HCT116 (cell line): Measurements from ENCODE around the gene GPR37. TPM values are rescaled to one million over a fixed set of nuclear protein-coding genes. Genes with fewer than 3 reads are reported as not detected.

Experiments
- ATAC-seq: fragments of 200-7000 bp; cut with Tn5 transposase; 2 replicates; pipeline ENCODE4 v1.9.1; 2020; ENCODE audit warnings: mild to moderate bottlenecking, moderate library complexity
- BruUV-seq: library from RNA; stranded (reverse); fragments of 400-500 nt; replicated peaks from 2 replicates; lab custom pipeline; 2021; lab: Mats Ljungman, UMichigan
- CTCF ChIA-PET: fragments of 300-600 bp; sonication (Branson Sonifier 250); formaldehyde crosslinking; loops from one replicate; lab custom pipeline; 2021; ENCODE audit warnings: antibody characterized with exemption; lab: Charles Lee
- POLR2A ChIA-PET: fragments of 300-600, 350-600 bp; sonication (Branson Sonifier 250); formaldehyde crosslinking; loops from one replicate; lab custom pipeline; 2021; ENCODE audit warnings: antibody characterized with exemption; lab: Charles Lee
- RAD21 ChIA-PET, 2 experiments: fragments of 300-600 bp; sonication (Branson Sonifier 250); formaldehyde crosslinking; loops; one replicate each; lab custom pipeline; 2023; ENCODE audit warnings: low total read pairs in 2 of 2; ENCODE audit not compliant: uncharacterized antibody in 2 of 2, unreplicated experiment in 2 of 2, low non-redundant PET in 1 of 2; lab: Charles Lee
- DNase-seq: peaks from one replicate; pipeline ENCODE4 v3.0.0-alpha.2; 2010; ENCODE audit warnings: low read depth, low spot score
- H2AFZ ChIP-seq: fragments of 200-600 bp; shearing (Covaris generic), sonication (generic); 2 replicates; pipeline ENCODE4 v1.6.1; 2017; ENCODE audit warnings: low read depth, mixed run types, mixed read lengths, antibody characterized with exemption, low read length; ENCODE audit not compliant: poor library complexity, severe bottlenecking
- H3K27ac ChIP-seq: 2 replicates; pipeline ENCODE4 v1.5.1; 2012; ENCODE audit warnings: low read depth, low read length
- H3K27me3 ChIP-seq: fragments of 200-600 bp; sonication (generic); 2 replicates; pipeline ENCODE4 v1.6.1; 2016; ENCODE audit warnings: mixed run types, low read length, mixed read lengths; ENCODE audit not compliant: insufficient read depth
- H3K36me3 ChIP-seq, 2 experiments: fragments of 200-500 bp in 1 of 2; fragments of 200-600 bp in 1 of 2; sonication (Bioruptor generic) in 1 of 2; sonication (generic) in 1 of 2; 2 replicates each; pipeline versions ENCODE4 v1.5.1 to v1.6.1; 2014 to 2016; ENCODE audit warnings: low read length in 2 of 2, inconsistent platforms in 1 of 2, mixed read lengths in 1 of 2, mixed run types in 1 of 2; ENCODE audit not compliant: insufficient read depth in 2 of 2, control insufficient read depth in 1 of 2
- H3K4me1 ChIP-seq, 2 experiments: fragments of 200-600 bp in 1 of 2; sonication (generic) in 1 of 2; 2 replicates each; pipeline versions ENCODE4 v1.5.1 to v1.6.1; 2012 to 2017; ENCODE audit warnings: low read length in 2 of 2, inconsistent platforms in 1 of 2, mild to moderate bottlenecking in 1 of 2, mixed read lengths in 1 of 2, mixed run types in 1 of 2, moderate library complexity in 1 of 2; ENCODE audit not compliant: insufficient read depth in 2 of 2, control insufficient read depth in 1 of 2
- H3K4me2 ChIP-seq: fragments of 200-600 bp; sonication (generic); 2 replicates; pipeline ENCODE4 v1.6.1; 2017; ENCODE audit warnings: mixed run types, low read length, mixed read lengths
- H3K4me3 ChIP-seq, 2 experiments: fragments of 200-600 bp in 1 of 2; sonication (generic) in 1 of 2; replicated peaks in 1 of 2; 2 replicates each; pipeline ENCODE4 v1.5.1; 2011 to 2016; ENCODE audit warnings: low read length in 2 of 2, control low read depth in 1 of 2, low read depth in 1 of 2, mild to moderate bottlenecking in 1 of 2, mixed read lengths in 1 of 2, mixed run types in 1 of 2
- H3K79me2 ChIP-seq: fragments of 200-600 bp; sonication (generic); 2 replicates; pipeline ENCODE4 v1.6.1; 2017; ENCODE audit warnings: mild to moderate bottlenecking, mixed run types, low read length, moderate library complexity, mixed read lengths; ENCODE audit not compliant: insufficient read depth
- H3K9ac ChIP-seq: fragments of 200-600 bp; sonication (generic); 2 replicates; pipeline ENCODE4 v1.6.1; 2016; ENCODE audit warnings: low read length, mixed read lengths
- H3K9me2 ChIP-seq: fragments of 200-600 bp; sonication (generic), shearing (Covaris generic); 2 replicates; pipeline ENCODE4 v1.6.1; 2017; ENCODE audit warnings: mixed run types, mild to moderate bottlenecking, moderate library complexity; ENCODE audit not compliant: insufficient read depth
- H3K9me3 ChIP-seq, 2 experiments: fragments of 200-500 bp in 1 of 2; fragments of 200-600 bp in 1 of 2; sonication (Bioruptor generic) in 1 of 2; sonication (generic) in 1 of 2; 2 replicates each; pipeline ENCODE4 v1.6.1; 2014 to 2017; ENCODE audit warnings: low read length in 2 of 2, mixed read lengths in 2 of 2, inconsistent platforms in 1 of 2, low read depth in 1 of 2, mild to moderate bottlenecking in 1 of 2, mixed run types in 1 of 2, moderate library complexity in 1 of 2; ENCODE audit not compliant: control insufficient read depth in 1 of 2, insufficient read depth in 1 of 2
- H4K20me1 ChIP-seq: fragments of 200-600 bp; sonication (generic), shearing (Covaris generic); 2 replicates; pipeline ENCODE4 v1.6.1; 2017; ENCODE audit warnings: mixed run types, mild to moderate bottlenecking, moderate library complexity; ENCODE audit not compliant: insufficient read depth
- CBX3 ChIP-seq: IDR thresholded peaks from 2 replicates; pipeline ENCODE4 v1.6.1; 2012; ENCODE audit warnings: low read depth
- CTCF ChIP-seq, 3 experiments: fragments of 200-600 bp in 1 of 3; sonication (generic) in 1 of 3; IDR thresholded peaks in 2 of 3; conservative IDR thresholded peaks in 1 of 3; 2 replicates each; pipeline ENCODE4 v1.5.1; 2012 to 2017; ENCODE audit warnings: low read depth in 2 of 3, low read length in 2 of 3, antibody characterized with exemption in 1 of 3, borderline replicate concordance in 1 of 3, control low read depth in 1 of 3, mild to moderate bottlenecking in 1 of 3, mixed read lengths in 1 of 3, mixed run types in 1 of 3, moderate library complexity in 1 of 3; ENCODE audit not compliant: insufficient read depth in 1 of 3
- ELF1 ChIP-seq: IDR thresholded peaks from 2 replicates; pipeline ENCODE4 v1.6.1; 2012; ENCODE audit warnings: low read depth, borderline replicate concordance
- POLR2A ChIP-seq: IDR thresholded peaks from 2 replicates; pipeline ENCODE4 v1.7.0; 2011; ENCODE audit warnings: borderline replicate concordance; ENCODE audit not compliant: insufficient read depth, insufficient read length; ENCODE audit errors: extremely low read depth
- RAD21 ChIP-seq: IDR thresholded peaks from 2 replicates; pipeline ENCODE4 v1.6.1; 2012; ENCODE audit warnings: low read depth, mild to moderate bottlenecking
- REST ChIP-seq: IDR thresholded peaks from 2 replicates; pipeline ENCODE4 v1.6.1; 2012; ENCODE audit warnings: low read depth
- SRF ChIP-seq: IDR thresholded peaks from 2 replicates; pipeline ENCODE4 v1.6.1; 2012; ENCODE audit warnings: low read depth
- ZBTB33 ChIP-seq: IDR thresholded peaks from 2 replicates; pipeline ENCODE4 v1.6.1; 2011; ENCODE audit warnings: mild to moderate bottlenecking, low read length, moderate library complexity; ENCODE audit not compliant: insufficient replicate concordance; ENCODE audit errors: extremely low read depth
- intact Hi-C: fragments of 100-400 bp; cut with micrococcal nuclease; formaldehyde crosslinking; loops from 2 replicates; pipeline ENCODE4 v1.10.0; 2022
- total RNA-seq: library from RNA; stranded (reverse); gene quantifications from one replicate; pipeline ENCODE4 v1.2.1, GENCODE V29; 2021; ENCODE audit not compliant: unreplicated experiment

Gene GPR37
- total RNA-seq, 1 experiment from 2014 or later, result 2.2 TPM

GRCh38 chr7:124758327-124758726, 7.3 kb downstream of the GPR37 start:
- no TSS peak for BruUV-seq
- ChIA-PET POLR2A (no interaction called here), CTCF (no interaction called here), RAD21 (no interaction called here)
- Histone ChIP-seq H3K79me2 (no peaks in the 10 kb centered on the region), H2AFZ (no peak overlapping the region), H3K4me2 (no peak overlapping the region), H4K20me1 (no peaks in the 10 kb centered on the region), H3K4me3 (no peak overlapping the region), H3K9me3 (no peaks in the 10 kb centered on the region), H3K4me1 (no peaks in the 10 kb centered on the region), H3K9me2 (no peaks in the 10 kb centered on the region), H3K36me3 (no peaks in the 10 kb centered on the region), H3K27ac (no peak overlapping the region), H3K9ac (no peak overlapping the region), H3K27me3 (no peaks in the 10 kb centered on the region)
- no peak for DNase-seq
- no peak for ATAC-seq
- intact Hi-C loops, result no loop called here
- TF ChIP-seq POLR2A (no peak), SRF (no peak), ZBTB33 (no peak), CTCF (IDR thresholded peaks at IDR 0.05 in 2 of 3, conservative IDR thresholded peaks at IDR 0.05 in 1 of 3; ENCODE audit: borderline replicate concordance in 1 of 3, insufficient read depth in 1 of 3, low read depth in 2 of 3, low read length in 2 of 3) (no peak), CBX3 (no peak), RAD21 (no peak), REST (no peak), ELF1 (no peak)
